ENCODE data around the gene RRBP1.

The RRBP1 gene, protein sequence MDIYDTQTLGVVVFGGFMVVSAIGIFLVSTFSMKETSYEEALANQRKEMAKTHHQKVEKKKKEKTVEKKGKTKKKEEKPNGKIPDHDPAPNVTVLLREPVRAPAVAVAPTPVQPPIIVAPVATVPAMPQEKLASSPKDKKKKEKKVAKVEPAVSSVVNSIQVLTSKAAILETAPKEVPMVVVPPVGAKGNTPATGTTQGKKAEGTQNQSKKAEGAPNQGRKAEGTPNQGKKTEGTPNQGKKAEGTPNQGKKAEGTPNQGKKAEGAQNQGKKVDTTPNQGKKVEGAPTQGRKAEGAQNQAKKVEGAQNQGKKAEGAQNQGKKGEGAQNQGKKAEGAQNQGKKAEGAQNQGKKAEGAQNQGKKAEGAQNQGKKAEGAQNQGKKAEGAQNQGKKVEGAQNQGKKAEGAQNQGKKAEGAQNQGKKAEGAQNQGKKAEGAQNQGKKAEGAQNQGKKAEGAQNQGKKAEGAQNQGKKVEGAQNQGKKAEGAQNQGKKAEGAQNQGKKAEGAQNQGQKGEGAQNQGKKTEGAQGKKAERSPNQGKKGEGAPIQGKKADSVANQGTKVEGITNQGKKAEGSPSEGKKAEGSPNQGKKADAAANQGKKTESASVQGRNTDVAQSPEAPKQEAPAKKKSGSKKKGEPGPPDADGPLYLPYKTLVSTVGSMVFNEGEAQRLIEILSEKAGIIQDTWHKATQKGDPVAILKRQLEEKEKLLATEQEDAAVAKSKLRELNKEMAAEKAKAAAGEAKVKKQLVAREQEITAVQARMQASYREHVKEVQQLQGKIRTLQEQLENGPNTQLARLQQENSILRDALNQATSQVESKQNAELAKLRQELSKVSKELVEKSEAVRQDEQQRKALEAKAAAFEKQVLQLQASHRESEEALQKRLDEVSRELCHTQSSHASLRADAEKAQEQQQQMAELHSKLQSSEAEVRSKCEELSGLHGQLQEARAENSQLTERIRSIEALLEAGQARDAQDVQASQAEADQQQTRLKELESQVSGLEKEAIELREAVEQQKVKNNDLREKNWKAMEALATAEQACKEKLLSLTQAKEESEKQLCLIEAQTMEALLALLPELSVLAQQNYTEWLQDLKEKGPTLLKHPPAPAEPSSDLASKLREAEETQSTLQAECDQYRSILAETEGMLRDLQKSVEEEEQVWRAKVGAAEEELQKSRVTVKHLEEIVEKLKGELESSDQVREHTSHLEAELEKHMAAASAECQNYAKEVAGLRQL (N-terminal part only)

DNA sequence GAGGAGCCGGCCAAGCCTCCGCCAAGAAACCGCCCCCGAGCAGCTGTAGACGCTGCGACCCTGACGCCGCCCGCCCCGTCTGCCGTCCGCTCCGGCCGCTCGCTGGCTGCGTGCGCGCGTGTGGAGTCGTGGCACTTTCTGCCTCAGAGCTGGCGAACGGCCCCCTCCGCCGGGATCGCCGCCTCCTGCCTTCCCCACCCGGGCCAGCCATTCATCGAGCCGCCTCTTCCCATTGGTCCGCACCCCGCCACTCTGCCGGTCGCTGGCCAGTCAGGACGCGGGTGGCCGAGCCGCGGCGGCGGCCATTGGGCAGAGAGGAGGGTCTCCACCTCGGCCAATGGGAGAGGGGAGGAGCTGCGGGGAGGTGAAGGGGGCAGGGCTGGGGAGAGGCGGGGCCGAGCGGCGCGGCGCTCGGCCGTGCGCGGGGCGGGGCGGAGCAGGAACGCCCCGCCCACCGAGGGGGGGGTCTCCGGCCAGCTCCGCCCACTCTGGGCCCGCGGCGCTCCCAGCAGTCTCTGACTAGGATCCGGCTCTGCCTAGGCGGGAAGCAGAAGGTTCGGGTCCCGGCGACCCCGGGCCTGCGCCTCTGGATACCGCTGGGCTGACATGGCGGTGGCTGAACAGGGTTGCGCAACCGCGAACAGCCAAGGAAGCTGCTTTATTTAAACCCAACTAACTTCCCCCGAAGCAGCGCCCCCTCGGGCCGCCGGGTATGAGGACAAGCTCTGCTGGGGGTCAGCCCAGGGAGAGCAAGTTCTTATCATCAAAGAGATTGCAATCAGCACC is at the start of gene RRBP1:
Gene RRBP1, minus strand, starts transcription at position 140 of the 786 bp plus-strand sequence. CDS start 21,735 bp downstream, outside the sequence.
- peak; percentile 98 for DNase-seq

DNA sequence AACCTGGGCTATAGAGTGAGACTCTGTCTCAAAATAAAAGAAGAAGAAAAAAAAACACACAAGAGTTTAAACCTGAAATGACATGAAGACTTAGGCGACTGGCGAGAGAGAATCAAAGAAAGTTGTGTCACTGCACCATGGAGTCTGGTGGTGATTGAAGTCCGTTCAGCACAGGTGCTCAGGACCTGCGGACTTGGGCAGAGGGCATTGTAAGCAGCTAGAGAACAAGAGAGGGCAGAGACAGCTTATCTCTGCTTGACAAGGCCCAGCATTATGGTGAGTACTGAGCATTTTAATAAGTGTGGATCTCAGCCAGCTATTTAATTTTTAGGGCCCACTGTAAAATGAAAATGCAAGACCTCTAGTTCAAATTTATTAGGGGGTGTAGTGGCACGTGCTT is 49.2 kb upstream of the RRBP1 start:
- DNase-seq, result no peak

- DNase-seq, result no peak
Measured at GRCh38 chr20:17730071-17730470, 48.0 kb upstream of the RRBP1 start.

GRCh38 chr20:17728074-17728473 is 46.0 kb upstream of the RRBP1 start:
- no peak for DNase-seq

DNA sequence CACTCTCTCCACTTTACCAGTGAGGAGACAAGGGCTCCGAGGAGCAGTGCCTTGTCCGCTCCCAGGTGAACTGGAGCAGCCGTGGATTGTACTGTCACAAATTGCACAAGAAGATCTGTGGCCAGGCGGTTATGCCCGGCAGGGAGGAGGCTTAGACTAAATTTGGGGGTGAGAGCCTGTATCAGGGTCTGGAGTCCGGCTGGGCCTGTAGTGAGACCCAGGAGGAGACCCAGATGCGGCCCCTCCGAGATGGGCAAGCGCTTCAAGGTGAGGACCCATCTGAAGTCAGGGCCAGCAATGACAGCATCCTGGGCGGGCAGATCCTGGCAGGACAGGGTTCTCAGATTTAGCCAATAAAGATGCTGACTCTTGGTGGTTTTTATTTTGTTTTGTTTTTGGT is 45.3 kb upstream of the RRBP1 start:
- DNase-seq, result no peak

- DNase-seq, result no peak
Measured at GRCh38 chr20:17726902-17727301, 44.9 kb upstream of the RRBP1 start.

DNA sequence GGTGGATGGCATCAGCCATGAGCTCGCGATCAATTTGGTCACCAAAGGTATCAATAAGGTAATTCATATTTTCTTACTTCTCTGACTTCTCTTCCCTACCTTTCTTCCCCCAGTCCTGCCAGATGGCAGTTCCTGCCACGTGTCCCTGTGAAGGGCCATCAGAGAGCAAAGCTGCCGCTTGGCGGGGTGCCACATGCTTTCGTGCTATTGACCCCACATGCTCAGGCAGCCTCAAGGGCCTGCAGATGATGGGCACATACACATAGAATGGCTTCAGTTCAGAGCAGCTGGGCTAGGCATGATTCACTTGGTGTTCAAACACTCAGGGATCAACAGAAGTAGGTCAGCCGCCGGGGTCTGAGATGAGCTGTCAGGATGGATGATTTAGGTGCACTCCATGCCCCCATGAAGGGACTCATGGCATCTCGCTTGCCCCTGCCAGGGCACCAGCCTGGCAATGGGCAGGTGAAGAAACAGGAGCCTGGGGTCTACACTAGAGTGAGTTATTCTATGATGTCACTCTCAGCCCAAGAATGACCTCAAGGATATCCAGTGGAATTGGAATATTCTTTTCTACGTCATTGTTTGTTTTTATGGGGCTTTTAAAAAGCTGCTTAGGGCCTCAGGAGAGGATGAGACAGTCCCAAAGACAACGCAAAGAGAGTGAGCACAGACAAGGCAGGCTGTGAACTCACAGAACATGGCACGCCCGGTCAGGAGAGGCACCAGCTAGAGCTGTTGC is 43.2 kb upstream of the RRBP1 start:
- DNase-seq, result no peak

GRCh38 chr20:17723301-17723691 is 41.3 kb upstream of the RRBP1 start:
- no peak for DNase-seq

DNA sequence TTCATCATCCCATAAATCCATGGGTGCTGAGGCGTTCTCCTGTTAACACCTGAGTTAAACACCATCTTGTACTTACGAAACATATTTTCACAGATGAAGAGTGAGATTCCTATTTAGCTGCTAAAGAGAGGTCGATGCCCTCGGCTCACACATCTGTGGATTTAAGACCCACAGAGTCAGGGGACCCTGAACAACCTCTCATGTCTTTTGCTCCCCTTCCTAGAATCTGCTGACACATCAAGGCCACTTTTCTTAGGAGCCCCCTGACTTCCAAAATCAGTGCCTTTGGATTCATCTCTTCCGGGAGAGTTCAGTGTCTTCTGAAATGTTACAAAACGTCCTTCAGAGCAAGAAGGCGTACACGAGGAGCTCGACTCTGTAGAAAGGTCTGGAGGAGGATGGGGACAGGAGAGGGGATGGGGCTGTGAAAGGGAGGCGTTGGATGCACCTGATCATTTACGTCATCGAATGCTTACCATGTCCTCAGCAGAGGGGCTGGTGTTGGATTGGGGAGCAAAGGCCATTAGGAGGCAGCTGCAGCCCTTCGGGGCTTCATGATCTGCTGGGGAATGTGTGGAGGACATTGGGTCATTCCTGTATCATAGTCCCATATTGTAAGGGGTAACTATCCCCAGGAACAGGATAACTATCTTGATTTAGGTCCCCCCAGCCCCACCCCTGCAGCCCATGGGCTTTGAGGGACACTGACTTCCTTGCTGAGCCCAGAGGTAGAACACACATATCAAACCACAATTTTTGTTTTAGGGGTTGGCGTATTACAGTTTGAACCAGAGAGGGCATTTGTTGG is 40.7 kb upstream of the RRBP1 start:
- DNase-seq, result no peak

DNA sequence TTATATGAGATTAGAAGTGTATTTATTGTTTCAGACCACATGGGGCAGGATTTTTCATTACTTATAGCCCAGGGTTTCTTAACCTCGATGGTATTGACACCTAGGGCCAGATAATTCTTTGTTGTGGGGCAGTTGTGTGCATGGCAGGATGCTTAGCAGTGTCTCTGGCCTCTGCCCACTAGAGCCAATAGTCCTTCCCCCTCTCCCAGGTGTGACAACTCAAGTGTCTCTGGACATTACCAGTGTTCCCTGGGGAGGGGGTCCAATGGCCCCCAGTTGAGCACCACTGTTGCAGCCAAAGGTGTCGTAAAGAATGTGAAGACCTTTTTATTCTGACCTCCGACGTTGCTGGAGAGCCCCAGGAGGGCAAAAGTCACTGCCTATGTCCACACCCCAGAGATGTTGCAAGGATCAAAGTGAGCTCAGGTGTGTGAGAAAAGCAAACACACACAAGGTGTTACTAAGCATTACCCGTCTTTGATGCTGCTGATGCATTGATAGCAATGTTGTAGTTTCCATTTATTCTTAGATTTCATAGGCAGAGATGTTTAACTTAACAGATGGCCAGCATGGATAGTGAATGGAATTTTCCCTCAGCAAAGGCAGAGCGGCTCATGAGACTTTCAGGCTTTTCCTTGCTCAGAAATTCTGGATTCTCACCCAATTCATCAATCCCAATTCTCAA is 39.9 kb upstream of the RRBP1 start:
- DNase-seq, result no peak

- DNase-seq, result no peak
Measured at GRCh38 chr20:17720755-17721154, 38.7 kb upstream of the RRBP1 start.

DNA sequence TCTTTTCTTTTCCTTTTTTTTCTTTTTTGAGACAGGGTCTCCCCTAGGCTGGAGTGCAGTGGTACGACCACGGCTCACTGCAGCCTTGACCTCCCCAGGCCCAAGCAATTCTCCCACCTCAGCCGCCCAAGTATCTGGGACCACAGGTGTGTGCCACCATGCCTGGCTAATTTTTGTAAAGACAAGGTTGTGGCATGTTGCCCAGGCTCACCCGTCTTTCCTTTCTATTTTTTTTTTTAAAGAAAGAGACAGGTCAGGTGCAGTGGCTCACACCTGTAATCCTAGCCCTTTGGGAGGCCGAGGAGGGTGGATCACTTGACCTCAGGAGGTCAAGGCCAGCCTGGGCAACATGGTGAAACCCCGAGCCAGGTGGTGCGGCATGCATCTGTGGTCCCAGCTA is 34.3 kb upstream of the RRBP1 start:
- DNase-seq, result no peak

DNA sequence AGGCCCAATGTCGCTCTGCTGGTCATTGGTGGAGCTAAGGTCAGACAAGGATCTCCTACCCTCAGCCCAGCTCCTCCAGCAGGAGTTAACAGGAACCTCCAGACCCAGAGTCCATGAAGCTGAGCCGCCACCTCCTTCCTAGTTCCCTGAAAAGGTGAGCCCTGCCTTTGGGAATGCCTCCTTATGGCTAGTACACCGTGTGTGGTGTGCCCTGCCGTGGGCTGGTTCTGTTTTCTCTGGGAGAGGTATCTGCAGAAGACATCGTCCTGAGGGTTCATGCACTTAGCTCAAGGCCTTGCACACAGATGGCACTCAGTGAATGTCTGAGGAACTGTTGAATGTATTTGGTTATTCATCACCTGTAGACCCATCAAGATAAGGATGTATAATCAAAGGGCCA is 33.0 kb upstream of the RRBP1 start:
- no peak for DNase-seq

- DNase-seq, result no peak
Measured at GRCh38 chr20:17714597-17714996, 32.6 kb upstream of the RRBP1 start.

GRCh38 chr20:17712708-17713107 is 30.7 kb upstream of the RRBP1 start:
- DNase-seq, result no peak

DNA sequence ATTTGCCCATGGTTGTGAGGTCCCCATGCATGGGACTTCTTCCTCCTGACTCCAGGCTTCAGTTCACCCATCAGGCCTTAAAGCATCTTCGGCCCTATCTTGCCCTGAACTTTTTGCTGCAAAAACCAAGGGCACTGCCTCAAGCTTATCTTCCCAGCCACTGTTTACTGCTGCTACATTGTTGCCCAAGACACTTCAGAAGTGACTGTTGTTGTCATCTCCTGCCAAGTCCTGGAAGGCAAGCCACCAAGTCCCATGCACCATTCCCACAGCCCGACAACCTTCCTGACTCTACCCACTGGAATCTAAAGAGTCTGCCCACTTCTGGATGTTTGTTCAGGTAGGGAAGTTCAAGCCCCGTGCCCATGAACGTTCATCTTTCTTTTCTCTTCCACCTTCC is 30.2 kb upstream of the RRBP1 start:
- DNase-seq, result no peak

GRCh38 chr20:17711267-17711627 is 29.2 kb upstream of the RRBP1 start:
- no peak for DNase-seq

- DNase-seq, result no peak
Measured at GRCh38 chr20:17710379-17711266, 28.6 kb upstream of the RRBP1 start.

Measured in CD4-positive, alpha-beta T cell treated with Interleukin-12 subunit alpha and Interleukin-12 subunit beta, for 1 hour (primary cell).